Hepatocyte (in vitro differentiated cells): ENCODE measurements around the gene SCP2D1. TPM values are rescaled to one million over a fixed set of nuclear protein-coding genes. Genes with fewer than 3 reads are reported as not detected.

Experiments used
- DNase-seq: peaks from one replicate; pipeline ENCODE4 v3.0.0-alpha.2; 2016; ENCODE audit warnings: low spot score
- H2AFZ ChIP-seq: fragments of 200-600 bp; sonication (generic); 2 replicates; pipeline ENCODE4 v1.6.0; 2016; ENCODE audit warnings: antibody characterized with exemption, mild to moderate bottlenecking
- H3K27ac ChIP-seq: fragments of 200-600 bp; sonication (generic); 2 replicates; pipeline ENCODE4 v1.5.1; 2016; ENCODE audit warnings: mild to moderate bottlenecking
- H3K27me3 ChIP-seq: fragments of 200-600 bp; sonication (generic); 2 replicates; pipeline ENCODE4 v1.6.1; 2016
- H3K36me3 ChIP-seq: fragments of 200-600 bp; sonication (generic); replicated peaks from 2 replicates; pipeline ENCODE4 v1.5.1; 2016; ENCODE audit warnings: low read depth; ENCODE audit not compliant: insufficient read depth
- H3K4me1 ChIP-seq: fragments of 200-600 bp; sonication (generic); 2 replicates; pipeline ENCODE4 v1.5.1; 2016; ENCODE audit warnings: mild to moderate bottlenecking, moderate library complexity; ENCODE audit not compliant: insufficient read depth
- H3K4me2 ChIP-seq: fragments of 200-600 bp; sonication (generic); 2 replicates; pipeline ENCODE4 v1.6.0; 2016
- H3K4me3 ChIP-seq: fragments of 200-600 bp; sonication (generic); 2 replicates; pipeline ENCODE4 v1.5.1; 2016; ENCODE audit warnings: mild to moderate bottlenecking
- H3K79me2 ChIP-seq: fragments of 200-600 bp; sonication (generic); 2 replicates; pipeline ENCODE4 v1.6.0; 2017; ENCODE audit warnings: mild to moderate bottlenecking
- H3K9me2 ChIP-seq: fragments of 200-600 bp; sonication (generic); replicated peaks from 2 replicates; pipeline ENCODE4 v1.6.0; 2017; ENCODE audit warnings: mild to moderate bottlenecking; ENCODE audit not compliant: insufficient read depth
- H3K9me3 ChIP-seq: fragments of 200-600 bp; sonication (generic); 2 replicates; pipeline ENCODE4 v1.5.1; 2016; ENCODE audit warnings: low read depth, mild to moderate bottlenecking
- H4K20me1 ChIP-seq: fragments of 200-600 bp; sonication (generic); 2 replicates; pipeline ENCODE4 v1.6.0; 2016; ENCODE audit warnings: mild to moderate bottlenecking; ENCODE audit not compliant: insufficient read depth, poor library complexity, severe bottlenecking
- EZH2 ChIP-seq: fragments of 200-600 bp; sonication (generic); IDR thresholded peaks from 2 replicates; pipeline ENCODE4 v1.6.1; 2016; ENCODE audit warnings: antibody characterized with exemption, mild to moderate bottlenecking, borderline replicate concordance
- EZH2phosphoT487 ChIP-seq: fragments of 200-600 bp; sonication (generic); IDR thresholded peaks from one replicate; pipeline ENCODE4 v1.6.1; 2018; ENCODE audit warnings: antibody characterized with exemption, mild to moderate bottlenecking, low read depth, moderate library complexity; ENCODE audit not compliant: unreplicated experiment, severe bottlenecking
- WGBS: methylation state at CpG from one replicate; pipeline ENCODE4 v1.1.6; 2016; ENCODE audit warnings: low lambda C conversion rate; ENCODE audit errors: missing lambda C conversion rate; 5-methylcytosine and 5-hydroxymethylcytosine counted together
- polyA plus RNA-seq: library from polyadenylated mRNA; unstranded; fragments of >200 nt; fragmentation: Nextera tagmentation; extraction: Ambion mirVana; gene quantifications from 2 replicates; pipeline ENCODE4 v1.2.1, GENCODE V29; 2016
- total RNA-seq: library from RNA; depleted of rRNA; stranded (reverse); fragments of >200 nt; gene quantifications from 2 replicates; pipeline ENCODE4 v1.2.3, GENCODE V29; 2014
- TF ChIP-seq, protein P1 (sequence below): fragments of 200-600 bp; sonication (generic); IDR thresholded peaks from 2 replicates; pipeline ENCODE4 v1.5.1; 2016; ENCODE audit warnings: antibody characterized with exemption, mild to moderate bottlenecking; ENCODE audit not compliant: poor library complexity

Gene SCP2D1
- total and polyA plus RNA-seq, 2 experiments from 2014 or later: not detected

GRCh38 chr20:18790787-18791186 lies 22.8 kb upstream of the SCP2D1 start:
- Histone ChIP-seq H4K20me1 (no peaks in the 10 kb centered on the region), H2AFZ (no peak overlapping the region), H3K4me2 (no peak overlapping the region), H3K36me3 (no peaks in the 10 kb centered on the region), H3K4me3 (no peak overlapping the region), H3K9me2 (no peaks in the 10 kb centered on the region), H3K79me2 (no peaks in the 10 kb centered on the region), H3K27me3 (peaks cover 12% of the 10 kb centered on the region), H3K27ac (no peak overlapping the region), H3K9me3 (no peaks in the 10 kb centered on the region), H3K4me1 (peaks cover 7% of the 10 kb centered on the region)
- DNase-seq: no peak
- TF ChIP-seq, protein P1, sequence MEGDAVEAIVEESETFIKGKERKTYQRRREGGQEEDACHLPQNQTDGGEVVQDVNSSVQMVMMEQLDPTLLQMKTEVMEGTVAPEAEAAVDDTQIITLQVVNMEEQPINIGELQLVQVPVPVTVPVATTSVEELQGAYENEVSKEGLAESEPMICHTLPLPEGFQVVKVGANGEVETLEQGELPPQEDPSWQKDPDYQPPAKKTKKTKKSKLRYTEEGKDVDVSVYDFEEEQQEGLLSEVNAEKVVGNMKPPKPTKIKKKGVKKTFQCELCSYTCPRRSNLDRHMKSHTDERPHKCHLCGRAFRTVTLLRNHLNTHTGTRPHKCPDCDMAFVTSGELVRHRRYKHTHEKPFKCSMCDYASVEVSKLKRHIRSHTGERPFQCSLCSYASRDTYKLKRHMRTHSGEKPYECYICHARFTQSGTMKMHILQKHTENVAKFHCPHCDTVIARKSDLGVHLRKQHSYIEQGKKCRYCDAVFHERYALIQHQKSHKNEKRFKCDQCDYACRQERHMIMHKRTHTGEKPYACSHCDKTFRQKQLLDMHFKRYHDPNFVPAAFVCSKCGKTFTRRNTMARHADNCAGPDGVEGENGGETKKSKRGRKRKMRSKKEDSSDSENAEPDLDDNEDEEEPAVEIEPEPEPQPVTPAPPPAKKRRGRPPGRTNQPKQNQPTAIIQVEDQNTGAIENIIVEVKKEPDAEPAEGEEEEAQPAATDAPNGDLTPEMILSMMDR: no peak
- TF ChIP-seq EZH2phosphoT487: no peak
- no peak for TF ChIP-seq EZH2
- 69% methylated on average over 3 of the region's 3 CpGs for WGBS

DNA sequence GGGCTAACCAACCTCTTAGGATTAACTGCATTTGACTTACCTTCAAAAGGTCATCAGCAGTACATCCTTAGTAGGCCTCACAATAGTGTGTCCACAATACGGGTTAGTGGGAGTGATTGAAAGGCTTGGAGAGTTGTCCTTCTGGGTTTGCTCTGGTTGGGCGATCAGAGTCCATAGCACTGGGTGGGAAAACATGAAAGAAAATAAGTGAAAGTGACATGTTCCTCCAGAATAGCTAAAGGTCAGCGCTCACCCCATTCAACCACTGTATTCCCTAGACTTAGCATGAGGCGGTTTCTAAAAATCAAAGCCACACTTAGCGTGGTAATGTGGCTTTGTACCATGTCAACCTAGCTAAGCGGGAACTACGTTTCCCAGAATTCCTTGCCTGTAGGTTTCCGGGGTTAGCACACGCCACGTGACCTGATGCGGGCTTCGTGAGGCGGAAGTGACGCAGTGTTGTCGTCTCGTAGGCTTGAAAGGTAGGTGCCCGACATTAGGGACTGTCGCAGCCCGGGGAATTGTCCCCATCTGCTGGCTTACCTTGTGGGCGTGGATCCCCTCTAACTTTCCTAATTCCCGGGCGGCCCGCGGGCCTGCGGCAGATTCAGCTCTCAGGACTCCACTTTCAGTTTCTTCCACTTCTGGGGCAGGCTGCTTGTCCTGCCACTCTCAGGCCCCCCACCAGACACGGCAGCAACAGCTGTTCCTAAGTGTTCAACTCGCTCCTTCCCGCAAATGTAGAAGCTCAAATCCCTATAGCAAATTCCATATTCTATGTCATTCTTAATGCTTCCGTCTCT lies 19.8 kb upstream of the SCP2D1 start:
- DNase-seq: peak; percentile 95
- peaks cover 8% of the 10 kb centered on the region for H3K27me3 ChIP-seq
- peaks cover 7% of the 10 kb centered on the region for H3K4me1 ChIP-seq
- H4K20me1 ChIP-seq: no peaks in the 10 kb centered on the region
- TF ChIP-seq, protein P1: peak; percentile 22
- no peak for TF ChIP-seq EZH2
- no peaks in the 10 kb centered on the region for H3K9me3 ChIP-seq
- H3K4me2 ChIP-seq: peak overlapping the region; percentile 89
- H3K9me2 ChIP-seq: no peaks in the 10 kb centered on the region
- H3K36me3 ChIP-seq: no peaks in the 10 kb centered on the region
- peak overlapping the region; percentile 89 for H2AFZ ChIP-seq
- 8% methylated on average over 29 of the region's 29 CpGs for WGBS
- peak overlapping the region; percentile 86 for H3K27ac ChIP-seq
- H3K4me3 ChIP-seq: peak overlapping the region; percentile 77
- no peaks in the 10 kb centered on the region for H3K79me2 ChIP-seq

DNA sequence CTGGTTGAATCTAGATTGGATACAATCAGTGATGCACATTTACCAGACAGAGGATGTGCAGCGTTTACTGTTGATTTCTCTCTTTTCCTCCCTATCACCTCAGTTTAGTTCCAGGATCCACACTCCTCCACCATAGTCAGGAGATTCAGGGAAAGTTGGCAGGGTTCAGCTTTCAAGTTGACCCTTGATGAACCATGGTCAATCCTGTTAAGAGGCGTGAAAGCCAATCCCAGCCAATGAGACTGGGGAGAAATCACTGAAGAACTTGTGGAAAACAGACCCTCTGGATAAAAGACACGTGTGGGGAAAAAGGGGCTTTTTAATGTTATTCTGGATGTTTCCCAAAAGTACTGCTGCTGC lies 19.2 kb upstream of the SCP2D1 start:
- 80% methylated on average over 3 of the region's 3 CpGs for WGBS
- no peak for DNase-seq

More for the DNA sequence above, 19.2 kb upstream of the SCP2D1 start:
- Histone ChIP-seq H4K20me1 (no peaks in the 10 kb centered on the region), H3K4me3 (peak overlapping the region; percentile 77), H3K4me1 (peaks cover 7% of the 10 kb centered on the region), H3K9me3 (no peaks in the 10 kb centered on the region), H3K27me3 (peaks cover 7% of the 10 kb centered on the region), H3K4me2 (peak overlapping the region; percentile 89), H2AFZ (peak overlapping the region; percentile 89), H3K79me2 (no peaks in the 10 kb centered on the region), H3K36me3 (no peaks in the 10 kb centered on the region), H3K27ac (peak overlapping the region; percentile 86), H3K9me2 (no peaks in the 10 kb centered on the region)
- TF ChIP-seq EZH2 (no peak), EZH2phosphoT487 (no peak)
- TF ChIP-seq, protein P1: no peak
